Stimulated activated CD4-positive, alpha-beta T cell treated with anti-CD3 and anti-CD28 coated beads, Interleukin-2, amount 100 ng/mL, for 24 hours (primary cell): ENCODE data around the gene LIMS2.

ENCODE experiments used
- DNase-seq, 2 donors: peaks; one replicate each; pipeline ENCODE4 v3.0.0-alpha.2; 2020

Gene LIMS2

DNA sequence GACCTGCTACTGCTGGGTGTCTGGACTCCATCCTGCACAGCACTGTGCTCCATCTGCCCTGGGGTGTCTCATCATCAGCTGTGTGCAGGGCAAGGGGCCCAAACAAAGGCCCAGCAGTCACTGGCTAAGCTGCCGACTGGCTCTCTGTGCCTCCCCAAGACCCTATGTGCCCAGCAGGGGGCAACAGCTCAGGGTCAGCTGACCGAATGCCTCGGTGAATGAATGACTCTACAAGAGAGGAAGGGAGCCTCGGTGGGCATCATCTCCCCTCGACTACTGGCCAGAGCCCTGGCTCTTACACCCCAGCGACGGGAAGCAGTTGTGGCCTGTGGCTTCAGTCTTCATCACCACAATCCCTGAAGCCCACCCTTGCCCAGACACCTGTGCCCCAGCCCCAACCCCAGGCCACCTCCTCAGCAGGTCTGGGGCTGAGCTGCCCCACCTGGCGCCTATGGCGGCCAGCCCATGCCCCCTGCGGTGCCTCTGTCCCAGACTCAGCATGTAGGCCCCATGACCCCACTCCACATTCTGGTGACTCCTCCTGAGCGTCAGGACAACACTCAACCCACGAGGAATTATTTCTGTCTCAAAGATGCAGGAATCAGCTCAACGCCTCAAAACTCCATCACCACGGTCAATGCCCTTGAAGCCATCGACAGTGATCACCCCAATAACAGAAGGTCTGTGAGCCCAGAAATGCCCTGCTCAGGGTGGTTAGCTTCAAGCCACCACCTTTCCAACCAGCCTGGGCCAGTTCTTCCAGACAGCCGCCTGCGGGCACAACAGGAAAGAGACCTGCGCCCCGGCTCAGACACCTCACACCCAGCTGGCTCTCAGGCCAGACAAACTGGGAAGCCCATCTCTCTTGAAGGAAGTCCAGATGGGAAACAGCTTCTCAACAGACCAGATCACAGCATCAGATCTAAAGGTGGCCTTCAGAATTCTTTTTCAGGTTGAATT is 31.0 kb downstream of the LIMS2 start:
- DNase-seq = no peak

DNA sequence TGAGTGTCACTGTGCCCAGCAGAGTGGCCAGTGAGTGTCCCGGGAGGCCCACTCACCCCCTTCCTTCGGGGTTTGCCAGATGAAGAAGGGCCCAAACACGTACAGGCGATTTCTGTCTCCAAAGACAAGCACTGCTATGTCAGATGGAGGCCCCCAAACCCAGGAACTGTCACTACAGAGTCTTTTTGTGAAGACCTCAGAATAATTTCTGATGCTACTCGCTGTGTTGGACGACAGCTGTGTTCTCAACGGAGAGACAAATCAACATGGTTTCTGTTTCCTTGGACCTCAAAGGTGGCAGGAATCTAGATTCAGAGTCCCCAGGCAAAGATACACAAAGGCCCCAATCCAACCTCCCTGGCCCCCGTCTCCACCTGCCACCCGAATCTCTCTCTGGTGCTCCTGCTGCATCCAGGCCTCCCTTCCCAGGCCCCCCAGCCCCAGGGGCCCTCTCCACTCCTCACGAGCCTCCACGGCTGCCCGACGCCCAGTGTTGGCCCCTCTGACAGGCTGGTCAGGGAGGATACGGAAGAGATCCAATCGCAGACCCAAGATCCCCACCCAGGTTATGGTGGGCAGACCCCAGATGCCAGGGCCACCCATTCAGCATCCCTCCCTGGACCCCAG is 31.8 kb downstream of the LIMS2 start:
- DNase-seq = no peak

DNA sequence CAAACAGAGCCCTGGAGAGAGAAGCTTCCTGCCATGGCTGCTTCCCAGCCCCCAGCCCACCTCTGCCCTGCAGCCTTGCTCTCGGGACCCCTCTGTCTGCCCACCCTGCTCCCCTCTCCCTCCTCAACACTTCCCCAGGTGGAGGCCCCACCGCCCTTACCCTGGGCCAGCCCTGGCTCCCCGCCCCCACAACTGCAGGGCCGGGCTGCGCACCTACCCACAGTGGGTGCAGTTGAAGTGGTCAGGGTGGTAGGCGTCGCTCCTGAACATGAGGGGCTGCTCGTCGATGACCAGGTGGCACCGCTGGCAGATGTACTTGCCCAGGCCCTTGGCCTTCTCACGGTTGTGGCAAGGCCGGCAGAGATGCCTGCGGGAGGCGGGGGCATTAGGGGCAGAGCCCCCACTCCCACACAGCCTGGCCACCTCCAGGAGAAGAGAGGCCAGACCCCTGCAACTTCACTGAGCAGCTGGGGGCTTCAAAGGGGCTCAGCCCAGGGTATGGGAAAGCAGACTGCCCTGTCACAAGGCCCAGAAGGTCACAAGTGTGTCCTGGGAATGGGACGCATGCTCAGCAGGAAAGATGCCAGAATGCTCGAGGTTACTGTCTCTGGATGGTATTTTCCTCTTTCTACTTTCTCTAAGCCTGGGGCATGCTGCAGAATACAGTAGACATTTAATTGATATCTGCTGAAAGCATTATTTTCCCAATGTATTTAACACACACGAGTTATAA is 32.5 kb downstream of the LIMS2 start:
- DNase-seq = no peak

DNA sequence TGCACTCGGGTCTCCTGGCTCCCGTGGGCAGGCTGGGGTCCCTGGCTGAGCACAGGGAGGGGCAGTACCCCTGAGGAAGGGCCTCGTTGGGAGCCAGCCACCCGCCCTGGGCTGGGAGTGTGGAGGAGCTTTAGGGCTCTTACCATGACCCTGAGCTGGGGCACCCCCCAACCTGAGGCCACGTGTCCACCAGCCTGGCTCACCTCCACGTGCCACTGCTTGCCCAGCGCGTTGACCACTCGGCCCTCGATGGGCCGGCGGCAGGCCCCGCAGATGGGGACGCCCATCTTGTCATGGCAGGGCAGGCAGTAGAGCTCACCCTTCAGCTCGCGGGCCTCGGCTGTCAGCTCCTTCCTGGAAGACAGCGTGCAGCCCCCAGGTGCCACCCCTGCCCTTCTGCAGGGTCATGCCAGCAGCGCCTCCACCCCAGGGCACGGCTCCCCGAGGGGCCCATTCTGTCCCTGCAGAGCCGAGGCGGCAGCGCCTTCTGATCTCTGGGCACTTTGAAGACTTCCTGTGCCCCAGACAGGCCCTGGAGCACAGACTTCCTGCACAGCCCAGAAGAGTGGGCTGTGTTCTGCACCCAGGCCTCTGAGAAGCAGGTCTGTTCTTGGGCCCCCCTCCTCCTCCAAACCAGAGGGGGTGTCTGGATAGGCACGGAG is 33.4 kb downstream of the LIMS2 start:
- DNase-seq = peak; percentile 45 to 49

DNA sequence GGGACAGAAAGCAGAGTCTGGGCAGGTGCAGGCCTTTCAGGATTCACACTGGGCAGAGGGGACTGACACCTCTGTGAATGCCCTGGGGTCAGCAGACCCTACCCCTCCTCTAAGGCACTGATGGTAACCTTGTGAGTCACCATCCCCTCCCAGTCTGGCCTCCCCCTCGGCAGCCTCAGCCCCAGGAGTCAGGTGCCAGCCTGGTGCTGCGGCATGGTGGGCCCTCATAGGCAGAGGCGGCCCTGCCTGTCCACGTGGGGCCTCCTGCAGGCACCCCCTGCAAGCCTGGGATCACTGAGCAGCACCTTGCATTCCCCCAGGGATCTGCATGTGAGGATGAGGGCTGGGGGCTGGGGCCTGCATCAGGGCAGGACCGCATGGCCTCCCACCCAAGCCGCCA is 34.2 kb downstream of the LIMS2 start:
- peak in 1 of 2 donors; percentile 30 for DNase-seq

DNA sequence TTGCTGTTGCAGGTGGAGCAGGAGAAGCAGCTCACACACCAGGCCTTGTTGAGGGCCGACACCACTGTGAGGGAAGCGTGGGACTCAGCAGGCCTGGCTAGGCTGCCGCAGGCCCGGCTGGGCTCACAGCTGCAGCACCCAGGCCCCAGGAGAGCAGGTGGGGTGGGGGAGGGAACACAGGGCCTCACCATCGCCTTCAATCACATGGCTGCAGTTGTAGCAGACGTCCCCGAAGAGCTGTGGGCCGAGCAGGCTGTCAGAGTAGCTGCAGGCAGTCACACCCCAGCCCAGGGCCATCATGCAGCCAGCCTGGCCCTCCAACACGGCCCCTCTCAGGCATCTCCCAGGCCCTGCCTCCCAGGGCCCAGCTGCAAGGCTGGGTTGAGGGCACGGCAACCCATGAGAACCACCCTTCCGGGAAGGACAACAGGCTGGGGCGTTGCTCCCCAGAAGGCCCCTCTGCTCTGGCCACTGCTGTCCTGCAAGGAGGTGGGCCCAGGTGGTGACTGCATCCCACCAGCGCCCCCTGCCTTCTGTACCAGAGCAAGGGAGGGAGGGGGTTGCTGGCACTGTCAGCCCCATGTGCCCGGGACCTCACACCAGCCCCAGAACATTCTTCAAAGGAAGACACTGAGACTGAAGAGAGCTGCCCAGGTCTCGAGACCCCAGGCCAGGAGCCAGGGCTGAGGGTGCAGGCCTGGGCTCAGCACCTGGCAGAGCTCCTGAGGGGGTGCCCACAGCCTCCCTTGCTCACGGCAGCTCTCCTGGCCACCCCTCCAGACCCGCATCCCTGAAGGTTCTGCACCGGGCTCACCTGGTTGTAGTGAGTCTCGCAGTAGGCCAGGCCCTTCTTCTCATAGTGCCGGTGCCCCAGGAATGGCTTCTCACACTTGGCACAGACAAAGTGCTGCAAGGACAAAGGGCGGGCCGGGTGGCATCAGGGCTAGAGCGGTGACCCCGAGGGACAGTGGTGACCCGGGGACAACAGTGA is 35.0 kb downstream of the LIMS2 start:
- peak; percentile 42 to 48 for DNase-seq

DNA sequence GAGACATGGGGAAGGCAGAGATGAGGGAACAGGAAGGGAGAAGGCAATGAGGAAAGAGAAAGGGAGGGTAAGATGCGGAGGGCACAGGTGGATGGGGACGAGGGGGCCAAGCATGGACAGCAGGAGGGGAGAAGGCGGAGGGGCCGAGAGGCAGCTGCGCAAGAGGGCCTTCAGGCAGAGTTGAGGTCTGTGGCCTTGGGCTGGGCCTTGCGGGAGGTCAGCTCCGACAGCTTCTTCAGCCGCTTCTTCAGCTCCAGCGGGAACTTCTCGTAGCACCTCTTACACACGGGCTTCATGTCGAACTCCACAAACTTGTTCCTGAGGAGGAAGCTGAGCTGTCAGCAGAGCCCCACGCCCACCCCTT is 36.2 kb downstream of the LIMS2 start:
- DNase-seq = no peak

DNA sequence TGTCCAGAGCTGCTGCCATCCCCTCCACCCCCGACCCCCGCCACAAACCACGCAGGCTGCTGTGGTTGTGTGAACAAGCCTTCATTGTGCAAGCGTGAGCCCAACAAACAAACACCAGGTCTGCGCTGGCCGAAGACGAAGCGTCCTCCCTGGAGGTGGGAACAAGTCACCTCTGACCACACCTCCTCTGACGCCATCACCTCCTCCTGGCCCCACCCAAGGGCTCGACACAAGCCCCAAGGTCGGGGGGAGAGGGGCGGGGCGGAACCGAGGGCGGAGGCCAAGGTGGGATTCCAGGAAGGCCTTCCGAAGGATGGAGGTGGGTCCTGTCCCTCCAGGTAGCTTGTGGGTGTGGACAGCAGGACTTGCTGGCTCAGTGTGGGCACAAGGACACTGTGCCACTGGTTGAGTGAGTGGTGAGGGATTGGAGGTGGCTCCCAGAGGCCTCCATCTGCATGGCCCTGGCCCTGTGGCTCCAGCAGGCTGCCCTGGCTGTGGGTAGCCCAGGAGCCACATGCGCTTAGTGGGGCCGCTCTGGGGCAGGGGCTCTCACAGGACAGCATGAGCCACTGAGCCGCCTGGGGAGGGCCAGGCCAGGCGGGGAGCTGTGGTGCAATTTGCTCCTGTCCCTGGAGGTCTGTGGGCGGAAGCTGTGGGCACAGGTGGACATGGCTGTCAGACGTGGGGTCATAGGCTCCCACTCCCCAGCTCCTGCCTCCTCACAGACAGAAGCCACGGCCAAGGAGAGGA is 36.8 kb downstream of the LIMS2 start:
- no peak for DNase-seq

DNA sequence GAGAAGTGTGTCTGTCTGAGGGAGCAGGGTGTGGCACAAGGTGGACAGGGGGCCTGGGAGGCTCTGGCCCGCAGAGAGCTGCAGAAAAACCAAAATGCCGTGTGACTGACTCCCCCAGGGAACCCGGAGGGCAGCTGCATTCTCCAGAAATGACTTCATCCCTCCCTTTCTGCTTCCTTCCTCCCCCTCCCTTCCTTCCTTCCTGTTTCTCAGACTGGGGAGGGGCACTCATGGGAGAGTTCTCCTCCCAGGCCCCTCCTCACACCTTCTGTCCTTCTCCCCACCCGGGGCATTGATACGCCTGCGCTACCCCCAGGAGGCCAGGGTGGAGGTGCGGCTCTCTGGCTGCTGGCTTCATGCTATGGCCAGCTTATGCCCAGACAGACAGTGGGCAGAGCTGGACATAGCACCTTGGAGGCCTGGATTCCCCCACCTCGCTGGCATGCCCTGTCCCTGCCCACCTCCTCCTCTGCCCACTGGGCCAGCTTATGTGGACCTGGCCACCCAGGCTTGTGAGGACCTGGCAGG is 37.5 kb downstream of the LIMS2 start:
- DNase-seq = no peak

DNA sequence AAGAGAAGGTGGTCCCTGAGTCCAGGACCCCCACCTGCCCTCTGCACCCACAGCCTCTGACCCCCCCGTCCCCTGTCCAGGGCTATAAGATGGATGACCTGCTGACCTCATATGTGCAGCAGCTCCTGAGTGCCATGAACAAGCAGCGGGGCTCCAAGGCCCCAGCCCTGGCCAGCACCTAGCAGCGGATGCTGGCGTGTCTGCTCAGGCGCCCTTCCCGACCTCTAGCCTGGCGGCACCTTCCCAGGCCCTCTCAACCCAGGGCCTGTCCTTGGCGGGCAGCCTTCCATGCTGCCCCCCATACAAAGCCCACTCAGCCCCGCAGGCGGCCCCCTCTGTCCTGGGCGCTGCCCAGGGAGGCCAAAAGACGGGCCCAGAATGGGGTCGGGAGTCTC is 38.1 kb downstream of the LIMS2 start:
- no peak for DNase-seq

DNA sequence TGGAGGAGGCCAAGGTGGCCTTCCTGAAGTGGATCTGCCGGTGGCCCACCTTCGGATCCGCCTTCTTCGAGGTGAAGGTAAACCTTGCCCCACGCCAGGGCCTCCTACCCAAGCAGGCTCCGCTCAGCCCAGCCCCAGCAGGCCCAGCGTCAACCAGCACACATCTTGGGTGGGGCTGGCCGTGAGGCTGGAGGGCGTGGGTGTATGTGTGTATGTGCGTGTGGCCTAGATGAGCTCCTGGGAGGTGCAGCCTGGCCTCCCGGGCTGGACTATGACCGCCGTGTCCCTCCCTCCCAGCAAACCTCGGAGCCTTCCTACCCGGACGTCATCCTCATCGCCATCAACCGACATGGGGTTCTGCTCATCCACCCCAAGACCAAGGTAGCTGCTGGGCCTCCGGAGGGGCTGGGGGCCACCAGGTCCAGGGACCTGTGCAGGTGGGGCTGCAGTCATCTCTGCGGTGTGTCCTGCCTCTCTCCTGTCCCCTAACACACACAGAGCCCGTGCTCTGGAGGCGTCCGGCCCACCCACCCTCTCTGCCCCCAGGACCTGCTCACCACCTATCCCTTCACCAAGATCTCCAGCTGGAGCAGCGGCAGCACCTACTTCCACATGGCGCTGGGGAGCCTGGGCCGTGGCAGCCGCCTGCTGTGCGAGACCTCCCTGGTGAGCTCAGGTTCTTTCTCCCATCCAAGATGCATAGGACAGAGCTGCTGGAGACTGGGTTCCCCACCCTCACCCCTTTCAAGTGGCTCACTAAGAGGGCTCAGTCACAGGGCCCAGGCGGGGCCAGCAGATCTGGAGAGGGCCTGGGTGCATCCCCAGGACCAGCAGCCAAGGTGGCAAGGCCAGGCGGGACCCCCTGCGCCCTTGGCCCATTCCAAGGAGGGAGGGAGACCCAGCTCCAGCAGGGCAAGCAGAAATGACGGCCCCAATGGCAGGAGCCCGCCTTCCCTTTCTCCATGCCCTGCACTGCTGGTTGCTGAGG is 38.8 kb downstream of the LIMS2 start:
- no peak for DNase-seq

DNA sequence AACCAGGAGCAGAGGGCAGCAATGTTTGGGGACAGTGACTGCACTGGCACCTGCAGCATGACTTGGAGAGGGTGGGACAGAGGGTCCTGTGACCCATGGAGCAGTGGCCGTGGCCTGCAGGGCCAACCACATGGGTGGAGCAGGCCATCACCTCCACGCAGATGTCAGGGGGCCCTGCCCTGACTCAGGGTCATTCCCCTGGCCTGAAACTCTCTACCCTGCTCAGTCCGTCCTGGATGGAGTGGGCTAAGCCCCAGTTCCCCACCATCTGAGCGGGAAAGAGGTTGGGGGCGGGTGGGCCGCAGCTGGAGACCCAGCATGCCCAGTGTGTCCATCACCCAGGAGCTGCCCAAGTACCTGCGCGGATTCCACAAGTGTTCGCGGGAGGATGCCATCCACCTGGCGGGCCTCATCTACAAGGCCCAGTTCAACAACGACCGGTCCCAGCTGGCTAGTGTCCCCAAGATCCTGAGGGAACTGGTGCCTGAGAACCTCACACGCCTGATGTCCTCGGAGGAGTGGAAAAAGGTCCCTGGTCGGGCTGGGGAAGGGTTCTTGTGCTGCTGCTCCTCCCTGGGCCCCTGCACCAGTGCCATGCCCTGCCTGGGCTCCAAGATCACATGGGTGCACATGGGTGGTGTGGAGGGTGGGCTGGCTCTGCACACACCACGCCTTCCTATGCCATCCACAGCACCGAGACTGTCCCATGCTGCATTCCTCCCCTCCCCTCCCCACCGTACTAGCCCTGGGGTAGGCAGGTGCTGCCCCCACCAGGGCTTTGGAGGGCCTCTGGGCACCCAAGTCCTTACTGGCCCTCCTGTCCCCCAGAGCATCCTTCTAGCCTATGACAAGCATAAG is 39.7 kb downstream of the LIMS2 start:
- DNase-seq = no peak

DNA sequence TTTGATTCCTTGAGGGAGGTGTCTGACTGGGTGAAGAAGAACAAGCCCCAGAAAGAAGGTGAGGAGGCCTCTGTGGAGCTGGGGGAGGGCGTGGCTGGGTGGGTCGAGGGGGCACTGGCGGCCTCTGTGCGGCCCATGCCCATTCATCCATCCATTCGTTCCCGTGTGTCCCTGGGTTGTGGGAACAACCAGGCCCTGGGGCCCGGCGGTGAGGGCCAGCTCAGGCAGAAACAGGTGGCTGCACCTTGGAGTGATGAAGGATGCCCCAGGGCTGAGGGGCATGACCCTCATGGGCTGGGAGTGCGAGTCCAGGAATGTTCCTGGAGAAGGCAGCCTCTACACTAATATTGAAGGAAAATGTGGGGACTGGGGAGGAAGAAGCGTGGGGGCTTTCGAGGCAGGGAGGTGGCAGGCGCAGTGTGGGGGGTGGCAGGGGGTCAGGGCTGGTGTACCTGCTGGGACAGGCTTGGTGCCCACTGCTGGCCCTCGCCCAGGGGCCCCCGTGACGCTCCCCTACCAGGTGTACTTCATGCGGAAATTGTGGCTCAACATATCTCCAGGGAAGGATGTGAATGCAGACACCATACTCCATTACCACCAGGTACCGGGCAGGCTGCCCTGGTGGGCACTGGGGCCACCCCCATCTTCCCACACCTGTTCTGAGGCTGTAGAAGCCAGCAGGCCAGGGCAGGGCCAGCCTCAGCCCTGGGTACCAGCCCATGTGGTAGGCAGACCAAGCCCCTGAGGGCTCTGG is 40.5 kb downstream of the LIMS2 start:
- no peak for DNase-seq

DNA sequence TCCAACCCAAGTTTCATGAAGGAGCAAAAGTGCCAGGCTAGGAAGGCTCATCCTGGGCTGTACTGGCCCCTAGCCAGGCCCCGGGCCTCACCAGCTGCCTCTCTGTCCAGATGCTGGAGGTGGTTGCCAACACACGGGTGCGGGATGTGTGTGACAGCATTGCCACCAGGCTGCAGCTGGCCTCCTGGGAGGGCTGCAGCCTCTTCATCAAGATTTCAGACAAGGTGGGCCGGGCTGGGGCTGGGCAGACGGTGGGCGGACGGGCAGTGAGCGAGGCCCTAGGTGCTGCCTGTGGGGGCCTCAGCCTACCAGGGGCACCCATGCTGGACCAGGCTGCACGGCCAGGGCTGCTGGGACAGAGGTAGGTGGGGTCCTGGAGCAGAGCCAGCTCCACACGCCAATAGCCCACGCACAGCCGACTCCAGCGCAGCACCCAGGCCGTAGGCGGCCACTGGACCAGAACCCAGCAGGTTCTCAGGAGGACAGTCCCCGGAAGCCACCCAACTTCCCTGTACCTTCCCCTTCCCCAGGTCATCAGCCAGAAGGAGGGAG is 41.2 kb downstream of the LIMS2 start:
- no peak for DNase-seq

DNA sequence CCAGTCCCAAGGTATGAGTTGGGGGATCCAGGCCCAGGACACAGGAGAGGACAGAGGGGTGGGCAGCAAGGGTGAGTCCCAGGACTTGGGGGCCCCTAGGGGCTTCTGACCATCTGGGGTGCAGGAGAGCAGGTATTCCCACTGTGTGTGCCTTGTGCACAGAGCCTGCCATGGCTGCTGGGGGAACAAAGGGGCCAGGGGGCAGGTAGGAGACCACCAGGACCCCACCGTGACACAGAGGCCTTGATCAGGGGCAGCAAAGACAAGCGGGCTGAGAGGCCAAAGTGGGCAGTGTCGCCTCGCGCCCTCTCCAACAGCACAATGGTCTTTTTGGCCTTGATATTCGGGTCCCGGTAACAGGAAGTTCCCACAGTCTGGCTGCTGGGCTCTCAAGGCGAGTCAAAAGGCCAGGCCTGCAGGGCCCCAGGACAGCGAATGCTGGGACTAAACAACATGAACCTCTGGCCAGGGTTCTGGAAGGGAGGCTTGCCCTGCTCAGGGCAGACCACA is 41.7 kb downstream of the LIMS2 start:
- no peak for DNase-seq

DNA sequence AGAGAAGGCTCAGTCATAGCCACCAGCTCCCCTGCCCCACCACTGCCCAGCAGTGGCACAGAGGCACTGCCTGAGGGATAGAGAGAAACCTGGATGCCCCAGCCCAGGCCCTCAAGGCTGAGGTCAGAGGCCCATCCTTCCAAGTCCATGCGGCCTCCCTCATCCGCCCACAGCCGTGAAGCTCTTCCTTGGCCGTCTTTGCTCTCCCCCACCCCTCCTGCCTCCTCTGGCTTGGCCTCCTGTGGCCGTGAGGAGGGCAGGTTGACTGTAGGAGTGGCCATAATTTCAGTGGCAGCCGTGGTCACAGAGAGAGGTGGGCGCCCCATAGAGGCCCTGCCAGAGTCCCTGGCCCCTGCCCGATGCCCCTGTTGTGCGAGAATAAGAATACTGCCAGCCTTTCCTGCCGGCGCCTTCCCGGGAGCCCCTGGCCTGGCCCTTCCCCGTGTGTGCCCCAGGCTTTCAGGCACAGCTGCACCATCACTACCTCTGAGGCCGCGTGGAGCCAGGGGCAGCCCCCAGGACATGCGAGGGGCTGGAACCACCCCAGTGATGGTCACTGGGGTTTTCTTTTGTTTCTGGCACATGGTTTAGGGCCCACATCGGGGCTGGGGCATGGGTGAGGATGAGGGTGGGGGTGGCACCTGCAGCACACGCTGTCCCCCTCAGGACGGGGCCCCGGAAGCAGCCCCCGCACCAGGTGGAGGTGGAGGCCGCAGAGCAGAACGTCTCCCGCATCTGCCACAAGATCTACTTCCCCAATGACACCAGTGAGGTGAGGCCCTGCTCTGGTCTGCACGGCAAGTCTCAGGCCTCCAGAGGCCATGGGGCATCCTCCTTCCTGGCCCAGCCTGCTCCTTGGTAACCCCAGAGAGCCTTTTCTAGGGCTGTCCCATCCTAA is 42.5 kb downstream of the LIMS2 start:
- DNase-seq = no peak
